Activated CD4-positive, alpha-beta memory T cell treated with anti-CD3 and anti-CD28 coated beads, Interleukin-2, amount 10 ng/mL, durations not matched to agents 7 days and 5 days (primary cell): ENCODE measurements around the gene NOP56. TPM values are rescaled to one million over a fixed set of nuclear protein-coding genes. Genes with fewer than 3 reads are reported as not detected.

Source experiments
- CTCF ChIA-PET: fragments of 350-600 bp; sonication (Branson Sonifier 250); formaldehyde crosslinking; loops from one replicate; lab custom pipeline; 2021; ENCODE audit warnings: antibody characterized with exemption, inconsistent platforms; lab: Charles Lee
- POLR2A ChIA-PET: fragments of 350-600 bp; sonication (Branson Sonifier 250); formaldehyde crosslinking; loops from one replicate; lab custom pipeline; 2021; ENCODE audit warnings: antibody characterized with exemption; lab: Charles Lee
- DNase-seq: peaks from one replicate; pipeline ENCODE4 v3.0.0-alpha.2; 2020
- H3K27ac Mint-ChIP-seq: one replicate; pipeline ENCODE4 v1.8.0; 2021; ENCODE audit warnings: mild to moderate bottlenecking, mixed read lengths
- H3K27me3 Mint-ChIP-seq: one replicate; pipeline ENCODE4 v1.8.0; 2021; ENCODE audit warnings: mixed read lengths
- H3K36me3 Mint-ChIP-seq: one replicate; pipeline ENCODE4 v1.8.0; 2021; ENCODE audit warnings: low read depth, mixed read lengths
- H3K4me1 Mint-ChIP-seq: one replicate; pipeline ENCODE4 v1.8.0; 2021; ENCODE audit warnings: mixed read lengths
- H3K4me3 Mint-ChIP-seq: one replicate; pipeline ENCODE4 v1.8.0; 2021; ENCODE audit warnings: mild to moderate bottlenecking, mixed read lengths
- H3K9me3 Mint-ChIP-seq: one replicate; pipeline ENCODE4 v1.8.0; 2021; ENCODE audit warnings: mixed read lengths
- total RNA-seq, 2 experiments: library from RNA; stranded (reverse); gene quantifications; one replicate each; pipeline ENCODE4 v1.2.3, GENCODE V29; 2021

NOP56 gene
- 100 to 1,000 TPM; 285 to 302 TPM for total RNA-seq

GRCh38 chr20:2651772-2652723 lies at the start of gene NOP56:
Gene NOP56 (plus strand): TSS chr20:2652632. CDS start chr20:2652661, 29 bp downstream.
- Mint-ChIP-seq H3K36me3 (peaks cover 44% of the 10 kb centered on the region), H3K4me3 (peak within 1 kb of the TSS; percentile 84)
- POLR2A ChIA-PET: interaction anchor here (0.7 to 6.0 kb wide), 26 partner anchors 10 to 1819 kb away, joined by 3 to 199 read pairs (median 6); partner anchors contain the start of genes FAM110A, IDH3B, PCED1A and PSMF1

GRCh38 chr20:2602746-2603145 lies 49.7 kb upstream of the NOP56 start:
- no peaks in the 10 kb centered on the region for H3K36me3 Mint-ChIP-seq
- H3K27ac Mint-ChIP-seq: no peak overlapping the region
- no peak for DNase-seq
- ChIA-PET POLR2A (no interaction called here), CTCF (no interaction called here)
- no peaks in the 10 kb centered on the region for H3K4me1 Mint-ChIP-seq
- peaks cover 7% of the 10 kb centered on the region for H3K9me3 Mint-ChIP-seq
- peaks cover 10% of the 10 kb centered on the region for H3K27me3 Mint-ChIP-seq
- no peak overlapping the region for H3K4me3 Mint-ChIP-seq

More at GRCh38 chr20:2651772-2652723, at the start of gene NOP56:
- Mint-ChIP-seq H3K9me3 (no peaks in the 10 kb centered on the region), H3K27ac (peak within 1 kb of the TSS; percentile 87), H3K27me3 (no peaks in the 10 kb centered on the region), H3K4me1 (peaks cover 50% of the 10 kb centered on the region)
- DNase-seq: peak; percentile 94
- CTCF ChIA-PET: interaction anchor here (0.9 to 3.4 kb wide), 11 partner anchors 13 to 265 kb away, joined by 3 to 18 read pairs (median 5); partner anchors contain the start of genes IDH3B and SNRPB

GRCh38 chr20:2603816-2604505 lies 48.5 kb upstream of the NOP56 start:
- H3K4me3 Mint-ChIP-seq: no peak overlapping the region
- no peaks in the 10 kb centered on the region for H3K4me1 Mint-ChIP-seq
- ChIA-PET POLR2A (no interaction called here), CTCF (no interaction called here)
- H3K9me3 Mint-ChIP-seq: peaks cover 7% of the 10 kb centered on the region
- no peak for DNase-seq
- H3K27me3 Mint-ChIP-seq: peaks cover 8% of the 10 kb centered on the region
- no peak overlapping the region for H3K27ac Mint-ChIP-seq
- H3K36me3 Mint-ChIP-seq: no peaks in the 10 kb centered on the region

GRCh38 chr20:2604506-2604835 lies 48.0 kb upstream of the NOP56 start:
- peaks cover 10% of the 10 kb centered on the region for H3K27me3 Mint-ChIP-seq
- CTCF ChIA-PET: no interaction called here
- POLR2A ChIA-PET: no interaction called here
- H3K36me3 Mint-ChIP-seq: no peaks in the 10 kb centered on the region
- DNase-seq: no peak
- H3K4me1 Mint-ChIP-seq: no peaks in the 10 kb centered on the region
- H3K4me3 Mint-ChIP-seq: no peak overlapping the region
- peaks cover 7% of the 10 kb centered on the region for H3K9me3 Mint-ChIP-seq
- no peak overlapping the region for H3K27ac Mint-ChIP-seq

GRCh38 chr20:2606507-2607006 lies 45.9 kb upstream of the NOP56 start:
- H3K9me3 Mint-ChIP-seq: peaks cover 7% of the 10 kb centered on the region
- ChIA-PET POLR2A (no interaction called here), CTCF (no interaction called here)
- H3K4me3 Mint-ChIP-seq: no peak overlapping the region
- H3K4me1 Mint-ChIP-seq: no peaks in the 10 kb centered on the region
- peaks cover 19% of the 10 kb centered on the region for H3K27me3 Mint-ChIP-seq
- DNase-seq: no peak
- H3K27ac Mint-ChIP-seq: no peak overlapping the region
- no peaks in the 10 kb centered on the region for H3K36me3 Mint-ChIP-seq

GRCh38 chr20:2610326-2610725 lies 42.1 kb upstream of the NOP56 start:
- H3K9me3 Mint-ChIP-seq: peaks cover 6% of the 10 kb centered on the region
- H3K36me3 Mint-ChIP-seq: no peaks in the 10 kb centered on the region
- no peak for DNase-seq
- ChIA-PET CTCF (no interaction called here), POLR2A (no interaction called here)
- no peaks in the 10 kb centered on the region for H3K4me1 Mint-ChIP-seq
- H3K4me3 Mint-ChIP-seq: no peak overlapping the region
- H3K27ac Mint-ChIP-seq: no peak overlapping the region
- H3K27me3 Mint-ChIP-seq: peaks cover 23% of the 10 kb centered on the region

GRCh38 chr20:2610941-2611720 lies 41.3 kb upstream of the NOP56 start:
- CTCF ChIA-PET: interaction anchor here (0.9 kb wide), 1 partner anchor 14 kb away, joined by 3 read pairs; no protein-coding TSS in a partner anchor
- Mint-ChIP-seq H3K4me1 (no peaks in the 10 kb centered on the region), H3K9me3 (peaks cover 4% of the 10 kb centered on the region), H3K36me3 (no peaks in the 10 kb centered on the region), H3K27me3 (peaks cover 28% of the 10 kb centered on the region), H3K4me3 (no peak overlapping the region), H3K27ac (no peak overlapping the region)
- POLR2A ChIA-PET: no interaction called here
- DNase-seq: no peak

- no peaks in the 10 kb centered on the region for H3K36me3 Mint-ChIP-seq
- H3K27me3 Mint-ChIP-seq: peaks cover 33% of the 10 kb centered on the region
- CTCF ChIA-PET: no interaction called here
- H3K4me1 Mint-ChIP-seq: no peaks in the 10 kb centered on the region
- POLR2A ChIA-PET: no interaction called here
- peaks cover 4% of the 10 kb centered on the region for H3K9me3 Mint-ChIP-seq
- no peak overlapping the region for H3K27ac Mint-ChIP-seq
- H3K4me3 Mint-ChIP-seq: no peak overlapping the region
- DNase-seq: no peak
Measured at GRCh38 chr20:2612073-2612472, 40.4 kb upstream of the NOP56 start.

GRCh38 chr20:2616634-2617033 lies 35.8 kb upstream of the NOP56 start:
- CTCF ChIA-PET: no interaction called here

GRCh38 chr20:2617099-2617714 lies 35.2 kb upstream of the NOP56 start:
- DNase-seq: no peak
- Mint-ChIP-seq H3K9me3 (no peaks in the 10 kb centered on the region), H3K4me3 (no peak overlapping the region), H3K36me3 (no peaks in the 10 kb centered on the region), H3K27me3 (peaks cover 39% of the 10 kb centered on the region), H3K4me1 (no peaks in the 10 kb centered on the region), H3K27ac (no peak overlapping the region)
- CTCF ChIA-PET: no interaction called here
- POLR2A ChIA-PET: no interaction called here

More at GRCh38 chr20:2616634-2617033, 35.8 kb upstream of the NOP56 start:
- Mint-ChIP-seq H3K9me3 (no peaks in the 10 kb centered on the region), H3K27ac (no peak overlapping the region), H3K36me3 (no peaks in the 10 kb centered on the region), H3K4me3 (no peak overlapping the region), H3K27me3 (peaks cover 39% of the 10 kb centered on the region), H3K4me1 (no peaks in the 10 kb centered on the region)
- no peak for DNase-seq
- POLR2A ChIA-PET: no interaction called here

- no peak for DNase-seq
- POLR2A ChIA-PET: no interaction called here
- no peak overlapping the region for H3K27ac Mint-ChIP-seq
- no peaks in the 10 kb centered on the region for H3K9me3 Mint-ChIP-seq
- H3K27me3 Mint-ChIP-seq: peaks cover 37% of the 10 kb centered on the region
- H3K4me1 Mint-ChIP-seq: no peaks in the 10 kb centered on the region
- H3K36me3 Mint-ChIP-seq: no peaks in the 10 kb centered on the region
- CTCF ChIA-PET: no interaction called here
- no peak overlapping the region for H3K4me3 Mint-ChIP-seq
Measured at GRCh38 chr20:2618815-2619214, 33.6 kb upstream of the NOP56 start.

GRCh38 chr20:2619337-2619736 lies 33.1 kb upstream of the NOP56 start:
- Mint-ChIP-seq H3K36me3 (no peaks in the 10 kb centered on the region), H3K27ac (no peak overlapping the region), H3K4me1 (no peaks in the 10 kb centered on the region), H3K27me3 (peaks cover 37% of the 10 kb centered on the region), H3K9me3 (no peaks in the 10 kb centered on the region), H3K4me3 (no peak overlapping the region)
- POLR2A ChIA-PET: no interaction called here
- CTCF ChIA-PET: no interaction called here
- no peak for DNase-seq
